OCI-LY3 (cell line): ENCODE data around the gene INPP5A.

Source experiments
- CTCF ChIP-seq: fragments of 200-600, 300-600 bp; sonication (generic); IDR thresholded peaks from 2 replicates; pipeline ENCODE4 v1.5.1; 2014; ENCODE audit warnings: antibody characterized with exemption, low read length, low read depth
- EZH2phosphoT487 ChIP-seq: fragments of 200-600 bp; shearing (Covaris generic); IDR thresholded peaks from 2 replicates; pipeline ENCODE4 v1.6.1; 2018; ENCODE audit warnings: antibody characterized with exemption, mixed run types, low read depth

DNA sequence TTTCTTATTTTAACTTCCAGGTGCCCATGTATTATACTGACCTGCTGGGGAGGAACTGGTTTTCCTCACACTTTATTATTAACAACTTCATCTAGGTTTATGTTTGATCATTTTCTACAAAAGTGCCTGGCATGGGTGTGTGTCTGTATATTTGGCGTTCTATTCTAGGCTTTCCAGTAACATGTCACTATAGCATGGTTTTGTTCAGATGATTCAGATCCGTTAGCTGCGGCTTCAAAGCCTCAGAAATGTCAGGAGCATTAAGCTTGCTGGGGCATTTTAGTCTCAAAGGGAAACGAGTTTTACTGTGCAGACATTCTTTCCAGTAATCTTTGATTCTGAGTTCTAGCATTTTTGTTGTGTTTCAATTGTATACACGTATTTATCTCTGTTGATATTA lies 2.3 kb downstream of the INPP5A start:
- no peak for TF ChIP-seq CTCF
- TF ChIP-seq EZH2phosphoT487, result no peak
